ENCODE results near the gene PROX1. TPM values are rescaled to one million over a fixed set of nuclear protein-coding genes. Genes with fewer than 3 reads are reported as not detected.

PROX1 gene
- total and polyA plus RNA-seq, 2 donors from 2014 or later: 0.92 to 6.6 TPM

GRCh38 chr1:214012418-214012817 is 24.6 kb downstream of the PROX1 start:
- intact Hi-C loops (cut with DNase I): no loop called here

GRCh38 chr1:214013614-214014377 is 26.0 kb downstream of the PROX1 start:
- Histone ChIP-seq H3K27ac (ENCODE audit: low read depth in 2 of 2, low read length in 2 of 2) (no peak overlapping the region), H3K9ac (ENCODE audit: low read length in 3 of 3) (no peak overlapping the region)

More at GRCh38 chr1:214012418-214012817, 24.6 kb downstream of the PROX1 start:
- H3K4me3 ChIP-seq (ENCODE audit: low read length in 3 of 3): no peak overlapping the region
- no peaks in the 10 kb centered on the region for H3K4me1 ChIP-seq (ENCODE audit: control insufficient read depth in 2 of 3, insufficient read depth in 2 of 3, low read depth in 1 of 3, low read length in 3 of 3)
- H3K36me3 ChIP-seq (ENCODE audit: control insufficient read depth in 2 of 3, insufficient read depth in 3 of 3, low read length in 3 of 3): no peaks in the 10 kb centered on the region
- no peak for FAIRE-seq
- H3K9me3 ChIP-seq (ENCODE audit: control insufficient read depth in 2 of 3, insufficient read depth in 1 of 3, low read length in 3 of 3): no peaks in the 10 kb centered on the region
- no peaks in the 10 kb centered on the region for H3K27me3 ChIP-seq (ENCODE audit: control insufficient read depth, insufficient read depth, low read length)
- no peak overlapping the region for H3K27ac ChIP-seq (ENCODE audit: low read depth in 2 of 2, low read length in 2 of 2)
- no peak for DNase-seq
- no peak overlapping the region for H3K9ac ChIP-seq (ENCODE audit: low read length in 3 of 3)
- TF ChIP-seq, protein P1, sequence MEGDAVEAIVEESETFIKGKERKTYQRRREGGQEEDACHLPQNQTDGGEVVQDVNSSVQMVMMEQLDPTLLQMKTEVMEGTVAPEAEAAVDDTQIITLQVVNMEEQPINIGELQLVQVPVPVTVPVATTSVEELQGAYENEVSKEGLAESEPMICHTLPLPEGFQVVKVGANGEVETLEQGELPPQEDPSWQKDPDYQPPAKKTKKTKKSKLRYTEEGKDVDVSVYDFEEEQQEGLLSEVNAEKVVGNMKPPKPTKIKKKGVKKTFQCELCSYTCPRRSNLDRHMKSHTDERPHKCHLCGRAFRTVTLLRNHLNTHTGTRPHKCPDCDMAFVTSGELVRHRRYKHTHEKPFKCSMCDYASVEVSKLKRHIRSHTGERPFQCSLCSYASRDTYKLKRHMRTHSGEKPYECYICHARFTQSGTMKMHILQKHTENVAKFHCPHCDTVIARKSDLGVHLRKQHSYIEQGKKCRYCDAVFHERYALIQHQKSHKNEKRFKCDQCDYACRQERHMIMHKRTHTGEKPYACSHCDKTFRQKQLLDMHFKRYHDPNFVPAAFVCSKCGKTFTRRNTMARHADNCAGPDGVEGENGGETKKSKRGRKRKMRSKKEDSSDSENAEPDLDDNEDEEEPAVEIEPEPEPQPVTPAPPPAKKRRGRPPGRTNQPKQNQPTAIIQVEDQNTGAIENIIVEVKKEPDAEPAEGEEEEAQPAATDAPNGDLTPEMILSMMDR (IDR thresholded peaks at IDR 0.05; ENCODE audit: borderline replicate concordance, extremely low read depth, insufficient read depth): no peak

DNA sequence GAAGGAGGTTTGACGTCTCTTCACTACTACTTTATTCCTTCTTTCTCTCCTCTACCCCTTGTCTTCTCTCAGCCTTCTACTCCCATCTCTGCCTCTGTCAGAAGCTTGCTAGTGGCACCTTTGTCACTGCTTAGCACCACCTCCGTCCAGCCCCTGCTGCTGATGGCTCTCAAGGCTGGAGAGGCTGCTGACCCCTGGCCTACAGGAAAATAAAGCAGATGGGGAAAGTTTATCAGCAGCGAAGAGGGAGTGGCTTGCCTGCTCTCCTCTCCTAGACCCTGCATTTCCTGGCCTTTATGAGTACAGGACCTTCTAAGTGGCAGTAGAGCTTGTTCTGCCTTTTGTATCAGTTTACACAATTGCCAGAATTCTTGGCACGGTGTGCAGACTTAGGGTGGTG is 27.0 kb downstream of the PROX1 start:
- TF ChIP-seq, protein P1 (IDR thresholded peaks at IDR 0.05; ENCODE audit: borderline replicate concordance, extremely low read depth, insufficient read depth): no peak
- intact Hi-C loops (cut with DNase I): no loop called here
- Histone ChIP-seq H3K27me3 (ENCODE audit: control insufficient read depth, insufficient read depth, low read length) (no peaks in the 10 kb centered on the region), H3K4me3 (ENCODE audit: low read length in 3 of 3) (no peak overlapping the region), H3K36me3 (ENCODE audit: control insufficient read depth in 2 of 3, insufficient read depth in 3 of 3, low read length in 3 of 3) (no peaks in the 10 kb centered on the region), H3K4me1 (ENCODE audit: control insufficient read depth in 2 of 3, insufficient read depth in 2 of 3, low read depth in 1 of 3, low read length in 3 of 3) (peaks cover 0 to 2% (median 0%) of the 10 kb centered on the region in 3 donors), H3K9ac (ENCODE audit: low read length in 3 of 3) (no peak overlapping the region), H3K27ac (ENCODE audit: low read depth in 2 of 2, low read length in 2 of 2) (no peak overlapping the region), H3K9me3 (ENCODE audit: control insufficient read depth in 2 of 3, insufficient read depth in 1 of 3, low read length in 3 of 3) (no peaks in the 10 kb centered on the region)
- no peak for DNase-seq
- FAIRE-seq: no peak

More at GRCh38 chr1:214013614-214014377, 26.0 kb downstream of the PROX1 start:
- Histone ChIP-seq H3K4me3 (ENCODE audit: low read length in 3 of 3) (no peak overlapping the region), H3K27me3 (ENCODE audit: control insufficient read depth, insufficient read depth, low read length) (no peaks in the 10 kb centered on the region), H3K4me1 (ENCODE audit: control insufficient read depth in 2 of 3, insufficient read depth in 2 of 3, low read depth in 1 of 3, low read length in 3 of 3) (peaks cover 0 to under 1% (median 0%) of the 10 kb centered on the region in 3 donors), H3K9me3 (ENCODE audit: control insufficient read depth in 2 of 3, insufficient read depth in 1 of 3, low read length in 3 of 3) (no peaks in the 10 kb centered on the region), H3K36me3 (ENCODE audit: control insufficient read depth in 2 of 3, insufficient read depth in 3 of 3, low read length in 3 of 3) (no peaks in the 10 kb centered on the region)
- DNase-seq (no peak), FAIRE-seq (no peak)
- TF ChIP-seq, protein P1 (IDR thresholded peaks at IDR 0.05; ENCODE audit: borderline replicate concordance, extremely low read depth, insufficient read depth): no peak
- intact Hi-C loops (cut with DNase I): no loop called here
